Progenitor cell of endocrine pancreas (in vitro differentiated cells): ENCODE results near the gene CDRT15L2. TPM values are rescaled to one million over a fixed set of nuclear protein-coding genes. Genes with fewer than 3 reads are reported as not detected.
A peak's percentile ranks its signal among the peaks of the same experiment; 100 is the strongest.
"Not testable (repeated sequence)": the region's sequence is repeated elsewhere in the genome, so short reads cannot be mapped to it uniquely, and the experiment has no call there.

Experiments used
- DNase-seq: peaks from one replicate; pipeline ENCODE4 v3.0.0; 2021; ENCODE audit warnings: low spot score; ENCODE audit not compliant: unreplicated experiment
- H3K27ac Mint-ChIP-seq: 2 replicates; pipeline ENCODE4 v1.8.0; 2021; ENCODE audit warnings: mild to moderate bottlenecking, moderate library complexity, mixed read lengths
- H3K27me3 Mint-ChIP-seq: 2 replicates; pipeline ENCODE4 v1.8.0; 2021; ENCODE audit warnings: mixed read lengths
- H3K36me3 Mint-ChIP-seq: 2 replicates; pipeline ENCODE4 v1.8.0; 2022; ENCODE audit warnings: mixed read lengths; ENCODE audit not compliant: insufficient read depth
- H3K4me1 Mint-ChIP-seq: 2 replicates; pipeline ENCODE4 v1.8.0; 2021; ENCODE audit warnings: low read depth, mixed read lengths
- H3K4me3 Mint-ChIP-seq: 2 replicates; pipeline ENCODE4 v1.8.0; 2021; ENCODE audit warnings: low read depth, mild to moderate bottlenecking, moderate library complexity, mixed read lengths
- H3K9me3 Mint-ChIP-seq: 2 replicates; pipeline ENCODE4 v1.8.0; 2021; ENCODE audit warnings: low read depth, mixed read lengths
- long read RNA-seq: library from polyadenylated mRNA; unstranded; transcript quantifications from one replicate; pipeline ENCODE4 v2.0.0, GENCODE V29; 2020
- total RNA-seq: library from RNA; stranded (reverse); gene quantifications from 2 replicates; pipeline ENCODE4 v1.2.1, GENCODE V29; 2021

Gene CDRT15L2
- not detected in 2 replicates for total RNA-seq
- long read RNA-seq = 0 reads

GRCh38 chr17:20579424-20579823, at the start of gene CDRT15L2:
TSS of gene CDRT15L2 (plus strand) at chr17:20579724. CDS start at chr17:20579744, 20 bp downstream.
- H3K4me3 Mint-ChIP-seq, DNase-seq, H3K27ac Mint-ChIP-seq, H3K4me1 Mint-ChIP-seq, H3K36me3 Mint-ChIP-seq, H3K27me3 Mint-ChIP-seq, H3K9me3 Mint-ChIP-seq: not testable (repeated sequence)

GRCh38 chr17:20530104-20530503, 49.4 kb upstream of the CDRT15L2 start:
- not testable (repeated sequence) for H3K9me3 Mint-ChIP-seq, H3K27me3 Mint-ChIP-seq, H3K4me1 Mint-ChIP-seq, H3K36me3 Mint-ChIP-seq, H3K27ac Mint-ChIP-seq, DNase-seq
- peak overlapping the region; percentile 3 for H3K4me3 Mint-ChIP-seq

GRCh38 chr17:20532544-20533090, 46.9 kb upstream of the CDRT15L2 start:
- H3K4me1 Mint-ChIP-seq = peaks cover 10% of the 10 kb centered on the region
- DNase-seq, H3K9me3 Mint-ChIP-seq, H3K36me3 Mint-ChIP-seq, H3K27me3 Mint-ChIP-seq: not testable (repeated sequence)
- H3K4me3 Mint-ChIP-seq = peak overlapping the region; percentile 79
- H3K27ac Mint-ChIP-seq = peak overlapping the region; percentile 64

GRCh38 chr17:20533206-20533605, 46.3 kb upstream of the CDRT15L2 start:
- H3K36me3 Mint-ChIP-seq, DNase-seq, H3K9me3 Mint-ChIP-seq, H3K27me3 Mint-ChIP-seq: not testable (repeated sequence)
- Mint-ChIP-seq H3K4me1 (peaks cover 10% of the 10 kb centered on the region), H3K4me3 (peak overlapping the region; percentile 79), H3K27ac (peak overlapping the region; percentile 86)

GRCh38 chr17:20534711-20535550, 44.6 kb upstream of the CDRT15L2 start:
- not testable (repeated sequence) for H3K27ac Mint-ChIP-seq

GRCh38 chr17:20540414-20540813, 39.1 kb upstream of the CDRT15L2 start:
- H3K27me3 Mint-ChIP-seq, H3K27ac Mint-ChIP-seq, H3K4me1 Mint-ChIP-seq: not testable (repeated sequence)

More at GRCh38 chr17:20534711-20535550, 44.6 kb upstream of the CDRT15L2 start:
- Mint-ChIP-seq H3K4me1 (peaks cover 10% of the 10 kb centered on the region), H3K4me3 (peak overlapping the region; percentile 49)
- H3K9me3 Mint-ChIP-seq, H3K27me3 Mint-ChIP-seq, DNase-seq, H3K36me3 Mint-ChIP-seq: not testable (repeated sequence)

GRCh38 chr17:20540865-20541264, 38.7 kb upstream of the CDRT15L2 start:
- not testable (repeated sequence) for H3K4me3 Mint-ChIP-seq, H3K27ac Mint-ChIP-seq, DNase-seq, H3K27me3 Mint-ChIP-seq, H3K36me3 Mint-ChIP-seq, H3K9me3 Mint-ChIP-seq, H3K4me1 Mint-ChIP-seq

More at GRCh38 chr17:20540414-20540813, 39.1 kb upstream of the CDRT15L2 start:
- H3K36me3 Mint-ChIP-seq, DNase-seq, H3K9me3 Mint-ChIP-seq, H3K4me3 Mint-ChIP-seq: not testable (repeated sequence)

GRCh38 chr17:20541853-20542546, 37.5 kb upstream of the CDRT15L2 start:
- H3K9me3 Mint-ChIP-seq, H3K4me1 Mint-ChIP-seq, DNase-seq, H3K36me3 Mint-ChIP-seq, H3K27me3 Mint-ChIP-seq, H3K27ac Mint-ChIP-seq, H3K4me3 Mint-ChIP-seq: not testable (repeated sequence)

GRCh38 chr17:20547923-20548322, 31.6 kb upstream of the CDRT15L2 start:
- H3K36me3 Mint-ChIP-seq, H3K9me3 Mint-ChIP-seq, H3K4me3 Mint-ChIP-seq, DNase-seq, H3K27ac Mint-ChIP-seq, H3K4me1 Mint-ChIP-seq, H3K27me3 Mint-ChIP-seq: not testable (repeated sequence)

GRCh38 chr17:20552920-20553319, 26.6 kb upstream of the CDRT15L2 start:
- not testable (repeated sequence) for H3K9me3 Mint-ChIP-seq, H3K4me3 Mint-ChIP-seq, DNase-seq, H3K27me3 Mint-ChIP-seq, H3K4me1 Mint-ChIP-seq, H3K27ac Mint-ChIP-seq, H3K36me3 Mint-ChIP-seq

GRCh38 chr17:20554728-20555127, 24.8 kb upstream of the CDRT15L2 start:
- H3K9me3 Mint-ChIP-seq, H3K36me3 Mint-ChIP-seq, DNase-seq, H3K4me3 Mint-ChIP-seq, H3K27me3 Mint-ChIP-seq, H3K4me1 Mint-ChIP-seq, H3K27ac Mint-ChIP-seq: not testable (repeated sequence)

GRCh38 chr17:20555135-20556010, 24.2 kb upstream of the CDRT15L2 start:
- not testable (repeated sequence) for H3K36me3 Mint-ChIP-seq, H3K9me3 Mint-ChIP-seq, H3K27me3 Mint-ChIP-seq, DNase-seq, H3K4me1 Mint-ChIP-seq, H3K4me3 Mint-ChIP-seq, H3K27ac Mint-ChIP-seq
